H1 (cell line): ENCODE results near the gene SLC12A8. TPM values are rescaled to one million over a fixed set of nuclear protein-coding genes. Genes with fewer than 3 reads are reported as not detected.

Experiments used
- SUZ12 ChIP-seq: fragments of 200-600 bp; sonication (generic); IDR thresholded peaks from 2 replicates; pipeline ENCODE4 v1.6.1; 2012; ENCODE audit warnings: mild to moderate bottlenecking, inconsistent platforms, low read length, moderate library complexity, mixed read lengths
- polyA plus RNA-seq, 7 experiments: library from polyadenylated mRNA; depleted of rRNA in 3 of 7; stranded (reverse) in 5 of 7; unstranded in 2 of 7; fragments of >200 nt in 5 of 7; fragments of 200-250 nt in 2 of 7; gene quantifications; 1 replicate in 5 of 7; 2 replicates in 1 of 7; 4 replicates in 1 of 7; pipeline versions ENCODE4 v1.2.1 to v1.2.3, GENCODE V29; 2011 to 2013; ENCODE audit warnings: missing spikeins in 2 of 7, mixed read lengths in 2 of 7
- total RNA-seq: library from RNA; stranded (reverse); fragmentation: NEBNext Ultra II Directional; extraction: Animal tissue kit (Norgen Biotek cat#: 25700); gene quantifications from 2 replicates; pipeline ENCODE4 v1.2.1, GENCODE V29; 2021

The SLC12A8 gene
- total and polyA plus RNA-seq, 2 of the 8 experiments (the other 6 are each of a cell fraction or from before 2014, with no cell fraction given): 13.7 to 14.4 TPM

GRCh38 chr3:125069968-125070745, 142.4 kb downstream of the SLC12A8 start (continued):
- TF ChIP-seq SUZ12: no peak
